HepG2 (cell line): ENCODE measurements around the gene PLEKHA8. TPM values are rescaled to one million over a fixed set of nuclear protein-coding genes. Genes with fewer than 3 reads are reported as not detected.

Experiments used
- ATAC-seq: fragments of 200-7000 bp; cut with Tn5 transposase; 3 replicates; pipeline ENCODE4 v1.9.1; 2020; ENCODE audit warnings: mild to moderate bottlenecking, moderate library complexity
- BruUV-seq: library from RNA; stranded (reverse); fragments of 400-500 nt; replicated peaks from 2 replicates; lab custom pipeline; 2021; lab: Mats Ljungman, UMichigan
- CTCF ChIA-PET: fragments of 300-600 bp; formaldehyde crosslinking; extraction: SDS; loops from one replicate; lab custom pipeline; 2021; ENCODE audit warnings: low total read pairs, inconsistent platforms, low intra/inter-chr PET ratio; lab: Yijun Ruan, JAX
- POLR2A ChIA-PET: fragments of 350-600 bp; sonication (Branson Sonifier 250); formaldehyde crosslinking; loops from one replicate; lab custom pipeline; 2020; ENCODE audit warnings: antibody characterized with exemption, inconsistent platforms; lab: Yijun Ruan, JAX
- DNase-seq: peaks from one replicate; pipeline ENCODE4 v3.0.0-alpha.2; 2015; ENCODE audit warnings: low spot score
- FAIRE-seq: peaks from 3 replicates; lab custom pipeline; 2011; peaks lifted over from hg19 to GRCh38; lab: Jason Lieb, UNC
- H2AFZ ChIP-seq: one replicate; pipeline ENCODE4 v1.6.1; 2011; ENCODE audit warnings: low read length, inconsistent platforms
- H3K27ac ChIP-seq: fragments of 300-600 bp; 3 replicates; pipeline ENCODE4 v1.8.0; 2011; ENCODE audit warnings: mixed run types, mild to moderate bottlenecking, mixed read lengths, low read length, inconsistent platforms; ENCODE audit not compliant: insufficient read depth; ENCODE audit errors: extremely low read length
- H3K27me3 ChIP-seq, 2 experiments: fragments of 200-600 bp in 1 of 2; 2 replicates in 1 of 2; 3 replicates in 1 of 2; pipeline versions ENCODE4 v1.6.0 to v1.8.0; 2011; ENCODE audit warnings: low read length in 2 of 2, mild to moderate bottlenecking in 2 of 2, moderate library complexity in 2 of 2, inconsistent platforms in 1 of 2; ENCODE audit not compliant: insufficient read depth in 2 of 2, control insufficient read depth in 1 of 2
- H3K36me3 ChIP-seq, 2 experiments: fragments of 200-600 bp in 1 of 2; replicated peaks in 1 of 2; 2 replicates in 1 of 2; 3 replicates in 1 of 2; pipeline versions ENCODE4 v1.5.1 to v1.8.0; 2011; ENCODE audit warnings: low read length in 2 of 2, inconsistent platforms in 1 of 2; ENCODE audit not compliant: insufficient read depth in 2 of 2, control insufficient read depth in 1 of 2
- H3K4me1 ChIP-seq: 2 replicates; pipeline ENCODE4 v1.5.1; 2012; ENCODE audit warnings: low read length, inconsistent platforms; ENCODE audit not compliant: insufficient read depth
- H3K4me2 ChIP-seq: 2 replicates; pipeline ENCODE4 v1.6.0; 2011; ENCODE audit warnings: low read depth, low read length, inconsistent platforms
- H3K4me3 ChIP-seq, 3 experiments: fragments of 200-600 bp in 1 of 3; sonication (generic), shearing (Covaris generic) in 1 of 3; replicated peaks in 1 of 3; 2 replicates each; pipeline ENCODE4 v1.5.1; 2011 to 2016; ENCODE audit warnings: low read length in 3 of 3, inconsistent platforms in 2 of 3, low read depth in 2 of 3, mild to moderate bottlenecking in 2 of 3, control low read depth in 1 of 3, mixed read lengths in 1 of 3; ENCODE audit not compliant: insufficient read depth in 1 of 3
- H3K79me2 ChIP-seq: one replicate; pipeline ENCODE4 v1.6.1; 2011; ENCODE audit warnings: low read length, inconsistent platforms; ENCODE audit not compliant: insufficient read depth
- H3K9ac ChIP-seq: 2 replicates; pipeline ENCODE4 v1.6.0; 2011; ENCODE audit warnings: mild to moderate bottlenecking, low read depth, low read length, inconsistent platforms; ENCODE audit not compliant: insufficient read depth
- H3K9me3 ChIP-seq: 2 replicates; pipeline ENCODE4 v1.5.1; 2012; ENCODE audit warnings: mild to moderate bottlenecking, low read length
- H4K20me1 ChIP-seq: 2 replicates; pipeline ENCODE4 v1.6.0; 2011; ENCODE audit warnings: inconsistent platforms, mild to moderate bottlenecking, low read length, moderate library complexity; ENCODE audit not compliant: insufficient read depth
- ELF3 ChIP-seq: IDR thresholded peaks from 2 replicates; pipeline ENCODE4 v1.6.1; 2016; ENCODE audit warnings: missing genetic modification reagents, missing compliant biosample characterization
- ETV5 ChIP-seq: IDR thresholded peaks from 2 replicates; pipeline ENCODE4 v1.6.1; 2018; ENCODE audit warnings: missing biosample characterization, missing genetic modification reagents, inconsistent platforms, borderline replicate concordance
- HDAC2 ChIP-seq: sonication (generic); formaldehyde crosslinking; IDR thresholded peaks from 2 replicates; pipeline ENCODE4 v1.4.0; 2020; ENCODE audit warnings: missing genetic modification reagents
- KMT2A ChIP-seq: sonication (generic); formaldehyde crosslinking; IDR thresholded peaks from 2 replicates; pipeline ENCODE4 v1.4.0; 2020; ENCODE audit warnings: missing genetic modification reagents
- MEIS1 ChIP-seq: sonication (generic); formaldehyde crosslinking; IDR thresholded peaks from 2 replicates; pipeline ENCODE4 v1.9.0; 2021; ENCODE audit warnings: mild to moderate bottlenecking, missing genetic modification reagents, moderate library complexity, borderline replicate concordance
- SRSF9 ChIP-seq: fragments of 200-400 bp; formaldehyde crosslinking; IDR thresholded peaks from 2 replicates; pipeline ENCODE4 v1.6.1; 2018; ENCODE audit warnings: borderline replicate concordance, mild to moderate bottlenecking, low read depth, low read length; ENCODE audit not compliant: insufficient read depth, poor library complexity, severe bottlenecking
- TGIF2 ChIP-seq: IDR thresholded peaks from 2 replicates; pipeline ENCODE4 v1.6.1; 2016; ENCODE audit warnings: control low read depth, missing compliant biosample characterization
- XBP1 ChIP-seq: sonication (generic); formaldehyde crosslinking; IDR thresholded peaks from 2 replicates; pipeline ENCODE4 v1.5.0; 2020; ENCODE audit warnings: missing genetic modification reagents
- ZNF20 ChIP-seq: sonication (generic); formaldehyde crosslinking; IDR thresholded peaks from 2 replicates; pipeline ENCODE4 v1.4.0; 2020; ENCODE audit warnings: mild to moderate bottlenecking, moderate library complexity, missing genetic modification reagents
- ZNF275 ChIP-seq: sonication (generic); formaldehyde crosslinking; IDR thresholded peaks from 2 replicates; pipeline ENCODE4 v1.8.0; 2022; ENCODE audit warnings: missing genetic modification reagents, mild to moderate bottlenecking, inconsistent platforms, borderline replicate concordance
- ZNF557 ChIP-seq: sonication (generic); formaldehyde crosslinking; IDR thresholded peaks from 2 replicates; pipeline ENCODE4 v1.4.0; 2020; ENCODE audit warnings: missing genetic modification reagents
- ZNF639 ChIP-seq: conservative IDR thresholded peaks from 2 replicates; pipeline ENCODE4 v1.6.1; 2018; ENCODE audit warnings: missing genetic modification reagents
- WGBS: methylation state at CpG from one replicate; pipeline ENCODE4 v1.1.6; 2017; ENCODE audit warnings: low lambda C conversion rate; 5-methylcytosine and 5-hydroxymethylcytosine counted together
- in situ Hi-C: cut with HindIII; loops from 2 replicates; pipeline ENCODE4 v1.10.0; 2017; ENCODE audit warnings: low pct_unique_long_range_greater_than_20kb; ENCODE audit not compliant: extremely low pct_ligation_motif_present
- intact Hi-C: fragments of 100-400 bp; cut with micrococcal nuclease; formaldehyde crosslinking; loops from one replicate; pipeline ENCODE4 v1.10.0; 2022; ENCODE audit not compliant: unreplicated experiment
- polyA plus RNA-seq, 8 experiments: library from polyadenylated mRNA; depleted of rRNA in 3 of 8; stranded (reverse) in 7 of 8; unstranded in 1 of 8; fragments of >200 nt; fragmentation: Illumina TruSeq in 4 of 8; extraction: Trizol in 4 of 8; gene quantifications; 2 replicates each; pipeline versions ENCODE4 v1.2.1 to v1.2.3, GENCODE V29; 2011 to 2016; ENCODE audit warnings: low read depth in 4 of 8, missing spikeins in 1 of 8, mixed read lengths in 1 of 8; ENCODE audit not compliant: insufficient read depth in 1 of 8
- total RNA-seq, 5 experiments: library from RNA; depleted of rRNA; stranded (reverse); fragments of >200 nt; fragmentation: Illumina TruSeq; extraction: Trizol; gene quantifications; 2 replicates each; pipeline ENCODE4 v1.2.3, GENCODE V29; 2016; ENCODE audit warnings: low read depth in 1 of 5

The PLEKHA8 gene
- total and polyA plus RNA-seq, 2 of the 13 experiments (the other 11 are each of a cell fraction or from before 2014, with no cell fraction given) = 12.5 to 26.4 TPM

GRCh38 chr7:30157204-30157603, 129.0 kb downstream of the PLEKHA8 start:
- TF ChIP-seq ELF3 (CRISPR knock-in tag) = no peak
- no peak for TF ChIP-seq ZNF20 (CRISPR knock-in tag)
- no peak for TF ChIP-seq ZNF275 (CRISPR knock-in tag)
- TF ChIP-seq ETV5 (CRISPR knock-in tag) = no peak
- no peak for TF ChIP-seq TGIF2 (CRISPR knock-in tag)
- no peak for TF ChIP-seq HDAC2 (CRISPR knock-in tag)
- TF ChIP-seq XBP1 (CRISPR knock-in tag) = no peak
- no peak for TF ChIP-seq ZNF639 (CRISPR knock-in tag)
- no peak for TF ChIP-seq KMT2A
- no peak for TF ChIP-seq SRSF9
- no peak for TF ChIP-seq ZNF557
- no peak for TF ChIP-seq MEIS1
- BruUV-seq = no TSS peak
- no peak overlapping the region for H3K4me2 ChIP-seq
- no peaks in the 10 kb centered on the region for H3K27me3 ChIP-seq
- H3K36me3 ChIP-seq = peaks cover 0 to 2% of the 10 kb centered on the region in 2 experiments; a peak in 2 of 5 replicates
- H4K20me1 ChIP-seq = no peaks in the 10 kb centered on the region
- no peak overlapping the region for H2AFZ ChIP-seq
- H3K9ac ChIP-seq = no peak overlapping the region
- no peak for FAIRE-seq
- peaks cover 34% of the 10 kb centered on the region for H3K4me1 ChIP-seq
- no peaks in the 10 kb centered on the region for H3K79me2 ChIP-seq
- in situ Hi-C loops = no loop called here
- no peak for ATAC-seq
- intact Hi-C loops = no loop called here
- WGBS = 92% methylated on average over 9 of the region's 9 CpGs
- no peak for DNase-seq
- CTCF ChIA-PET = no interaction called here
- no peak overlapping the region for H3K27ac ChIP-seq
- no peaks in the 10 kb centered on the region for H3K9me3 ChIP-seq
- POLR2A ChIA-PET = no interaction called here
- H3K4me3 ChIP-seq = no peak overlapping the region
